Activated CD8-positive, alpha-beta T cell treated with anti-CD3 and anti-CD28 coated beads, Interleukin-2, amount 10 ng/mL, durations not matched to agents 7 days and 5 days (primary cell): ENCODE measurements around the gene ZNF837. TPM values are rescaled to one million over a fixed set of nuclear protein-coding genes. Genes with fewer than 3 reads are reported as not detected.
A peak's percentile ranks its signal among the peaks of the same experiment; 100 is the strongest.

Experiments
- ATAC-seq: fragments of 150-1000 bp; cut with Tn5 transposase; one replicate; pipeline ENCODE4 v1.10.0; 2021; ENCODE audit warnings: moderate library complexity
- CTCF ChIA-PET: fragments of 350-600 bp; sonication (Branson Sonifier 250); formaldehyde crosslinking; loops from one replicate; lab custom pipeline; 2021; ENCODE audit warnings: antibody characterized with exemption; lab: Charles Lee
- POLR2A ChIA-PET: fragments of 350-600 bp; sonication (Branson Sonifier 250); formaldehyde crosslinking; loops from one replicate; lab custom pipeline; 2021; ENCODE audit warnings: antibody characterized with exemption; lab: Charles Lee
- DNase-seq: peaks from one replicate; pipeline ENCODE4 v3.0.0-alpha.2; 2020
- H3K27ac Mint-ChIP-seq: one replicate; pipeline ENCODE4 v1.8.0; 2021; ENCODE audit warnings: mild to moderate bottlenecking, mixed read lengths
- H3K27me3 Mint-ChIP-seq: one replicate; pipeline ENCODE4 v1.8.0; 2021; ENCODE audit warnings: low read depth, mixed read lengths
- H3K36me3 Mint-ChIP-seq: one replicate; pipeline ENCODE4 v1.8.0; 2021; ENCODE audit warnings: low read depth, mixed read lengths
- H3K4me1 Mint-ChIP-seq: one replicate; pipeline ENCODE4 v1.8.0; 2021; ENCODE audit warnings: low read depth, mixed read lengths
- H3K4me3 Mint-ChIP-seq: one replicate; pipeline ENCODE4 v1.8.0; 2021; ENCODE audit warnings: mild to moderate bottlenecking, mixed read lengths
- H3K9me3 Mint-ChIP-seq: one replicate; pipeline ENCODE4 v1.8.0; 2022; ENCODE audit warnings: mixed read lengths; ENCODE audit not compliant: insufficient read depth
- total RNA-seq, 2 experiments: library from RNA; stranded (reverse); gene quantifications; one replicate each; pipeline ENCODE4 v1.2.3, GENCODE V29; 2021

The ZNF837 gene
- total RNA-seq, 2 experiments from 2014 or later, result 1.3 to 1.5 TPM

DNA sequence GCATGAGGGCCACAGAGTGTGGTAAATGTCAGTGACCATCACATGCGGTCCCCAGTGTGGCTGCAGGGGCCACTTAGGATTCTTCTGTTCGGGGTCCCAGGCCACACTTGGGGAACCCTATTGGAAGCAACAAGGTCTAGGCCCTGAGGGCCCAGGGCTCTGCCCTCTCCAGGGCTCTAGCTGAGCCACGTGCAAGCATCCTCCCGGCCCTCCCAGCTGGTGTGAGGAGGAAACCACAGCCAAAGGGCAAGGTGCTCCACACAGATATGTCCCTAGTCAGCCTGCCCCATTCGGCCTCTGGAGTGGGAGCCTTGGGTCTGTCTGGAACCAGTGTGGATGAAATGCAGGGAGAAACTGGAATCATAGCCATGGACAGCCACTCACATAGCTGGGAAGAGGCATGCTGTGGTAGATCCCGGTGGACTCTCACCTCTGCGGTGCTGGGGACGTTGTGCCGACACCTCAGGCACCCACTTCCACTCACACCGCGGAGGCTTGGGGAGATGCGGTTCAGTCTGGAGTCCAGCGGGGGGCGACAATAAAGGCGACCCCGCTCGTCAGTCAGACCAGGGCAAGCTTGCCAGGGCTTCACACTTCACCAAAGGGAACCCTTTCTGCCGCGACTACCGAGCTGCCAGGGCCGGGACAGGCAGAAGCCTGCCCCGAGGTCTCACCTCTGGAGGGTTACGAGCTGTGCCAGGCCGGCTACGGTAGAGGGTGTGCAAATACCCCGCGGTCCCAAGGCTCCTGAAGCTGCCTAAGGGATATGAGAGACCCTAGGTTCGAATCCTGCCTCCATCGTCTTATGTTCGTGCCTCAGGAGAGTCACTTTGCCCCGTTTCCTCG, 14.0 kb downstream of the ZNF837 start:
- ATAC-seq, result no peak
- no peak overlapping the region for H3K4me3 Mint-ChIP-seq
- no peaks in the 10 kb centered on the region for H3K9me3 Mint-ChIP-seq
- CTCF ChIA-PET, result no interaction called here
- DNase-seq, result no peak
- POLR2A ChIA-PET, result interaction anchor here (0.7 kb wide), 1 partner anchor 11 kb away, joined by 3 read pairs; no protein-coding TSS in a partner anchor
- H3K27me3 Mint-ChIP-seq, result no peaks in the 10 kb centered on the region
- peaks cover 15% of the 10 kb centered on the region for H3K4me1 Mint-ChIP-seq
- H3K27ac Mint-ChIP-seq, result no peak overlapping the region
- H3K36me3 Mint-ChIP-seq, result peaks cover 2% of the 10 kb centered on the region

DNA sequence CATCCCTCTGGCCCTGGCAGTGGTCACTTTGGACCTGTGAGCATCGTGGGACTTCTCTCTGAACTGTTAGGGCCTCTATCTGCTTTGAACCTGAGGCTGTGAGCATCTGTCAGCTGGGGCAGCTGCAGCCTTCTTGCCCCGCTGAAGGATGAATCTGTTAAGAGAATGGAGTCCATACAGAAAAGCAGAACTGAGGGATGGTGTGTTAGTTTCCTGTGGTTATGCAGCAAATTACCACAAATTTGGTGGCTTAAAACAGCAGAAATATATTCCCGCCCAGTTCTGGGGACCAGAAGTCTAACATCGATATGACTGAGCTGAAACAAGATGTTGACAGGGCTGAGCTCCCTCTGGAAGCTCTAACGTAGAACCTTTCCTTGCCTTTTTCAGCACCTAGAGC, 16.7 kb downstream of the ZNF837 start:
- Mint-ChIP-seq H3K27me3 (no peaks in the 10 kb centered on the region), H3K9me3 (no peaks in the 10 kb centered on the region), H3K36me3 (peaks cover 2% of the 10 kb centered on the region), H3K4me1 (peaks cover 17% of the 10 kb centered on the region), H3K27ac (no peak overlapping the region), H3K4me3 (no peak overlapping the region)
- ChIA-PET CTCF (interaction anchor here (1.1 to 3.5 kb wide), 2 partner anchors 150 to 156 kb away, joined by 5 to 16 read pairs; partner anchors contain the start of gene ZBTB45), POLR2A (interaction anchor here (0.8 to 2.8 kb wide), 3 partner anchors 13 to 23 kb away, joined by 4 to 11 read pairs (median 4); partner anchors contain the start of gene RPS5)
- DNase-seq (no peak), ATAC-seq (no peak)

DNA sequence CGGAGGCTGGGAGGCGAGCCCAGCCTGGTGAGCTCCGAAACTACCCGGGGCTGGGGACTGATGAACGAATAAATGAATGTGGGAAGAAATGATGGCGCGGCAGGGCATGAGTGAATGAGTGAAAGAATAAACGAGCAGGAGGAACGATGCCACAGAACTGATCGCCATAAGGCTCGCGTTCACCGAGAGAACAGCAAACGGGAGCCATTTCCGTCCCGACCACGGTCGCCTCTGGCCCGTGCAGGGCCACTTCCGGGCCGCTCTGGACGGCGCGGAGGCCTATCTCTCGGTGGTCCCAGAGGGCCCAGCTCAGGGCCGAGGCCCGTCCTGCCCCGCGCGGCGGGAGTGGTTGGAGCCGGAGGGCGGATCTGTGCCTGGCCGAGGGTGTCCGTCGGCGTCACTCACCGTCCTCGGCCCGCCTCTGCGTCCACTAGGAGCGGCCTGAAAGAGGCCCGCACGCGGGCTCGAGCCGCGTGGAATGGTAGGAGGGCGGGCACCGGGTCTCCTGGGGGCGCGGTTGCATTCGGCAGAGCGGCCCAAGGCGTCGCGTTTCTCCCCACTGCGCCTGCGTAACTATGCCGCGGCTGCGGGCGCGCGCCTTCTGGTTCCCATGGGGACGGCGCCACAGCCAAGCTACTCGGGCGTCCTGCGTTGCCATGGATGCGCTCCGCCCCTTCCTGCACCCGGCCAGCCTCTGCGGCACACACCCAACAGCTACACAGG, 18.4 kb downstream of the ZNF837 start, which contains the start of gene ZNF497:
ZNF497 (minus strand) TSS at position 480 of the 723 bp plus-strand sequence. CDS start 5,116 bp downstream, outside the sequence.
- Mint-ChIP-seq H3K4me3 (peak within 1 kb of the TSS; percentile 80), H3K27me3 (no peaks in the 10 kb centered on the region), H3K27ac (peak within 1 kb of the TSS; percentile 88), H3K4me1 (peaks cover 23% of the 10 kb centered on the region), H3K9me3 (no peaks in the 10 kb centered on the region), H3K36me3 (peaks cover 2% of the 10 kb centered on the region)
- ATAC-seq (peak; percentile 90), DNase-seq (peak; percentile 98)
- POLR2A ChIA-PET, result interaction anchor here (0.5 to 2.8 kb wide), 17 partner anchors 8 to 1177 kb away, joined by 3 to 25 read pairs (median 4); partner anchors contain the start of genes ERVK3-1 and RPS5
- CTCF ChIA-PET, result interaction anchor here (0.9 to 3.5 kb wide), 5 partner anchors 17 to 157 kb away, joined by 3 to 16 read pairs (median 3); partner anchors contain the start of genes ZBTB45 and ZNF584

DNA sequence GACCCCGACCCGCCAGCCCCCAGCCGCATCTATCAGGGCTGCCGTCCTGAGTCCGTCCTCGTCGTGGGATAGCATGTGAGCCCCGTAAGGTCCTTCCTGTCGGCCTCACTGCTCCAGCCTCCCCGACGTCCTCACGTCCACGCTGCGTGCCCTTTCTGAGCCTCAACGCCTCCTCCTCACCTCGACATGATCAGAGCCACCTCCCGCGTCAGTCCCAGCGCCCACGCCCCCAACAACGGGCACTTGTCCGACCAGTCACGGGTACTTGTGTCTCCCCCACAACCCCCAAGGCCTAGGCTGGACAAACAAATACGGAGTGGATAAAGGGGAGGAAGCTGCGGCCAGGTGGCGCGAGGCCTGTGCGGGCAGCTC, 18.9 kb downstream of the ZNF837 start:
- DNase-seq, result peak; percentile 56

DNA sequence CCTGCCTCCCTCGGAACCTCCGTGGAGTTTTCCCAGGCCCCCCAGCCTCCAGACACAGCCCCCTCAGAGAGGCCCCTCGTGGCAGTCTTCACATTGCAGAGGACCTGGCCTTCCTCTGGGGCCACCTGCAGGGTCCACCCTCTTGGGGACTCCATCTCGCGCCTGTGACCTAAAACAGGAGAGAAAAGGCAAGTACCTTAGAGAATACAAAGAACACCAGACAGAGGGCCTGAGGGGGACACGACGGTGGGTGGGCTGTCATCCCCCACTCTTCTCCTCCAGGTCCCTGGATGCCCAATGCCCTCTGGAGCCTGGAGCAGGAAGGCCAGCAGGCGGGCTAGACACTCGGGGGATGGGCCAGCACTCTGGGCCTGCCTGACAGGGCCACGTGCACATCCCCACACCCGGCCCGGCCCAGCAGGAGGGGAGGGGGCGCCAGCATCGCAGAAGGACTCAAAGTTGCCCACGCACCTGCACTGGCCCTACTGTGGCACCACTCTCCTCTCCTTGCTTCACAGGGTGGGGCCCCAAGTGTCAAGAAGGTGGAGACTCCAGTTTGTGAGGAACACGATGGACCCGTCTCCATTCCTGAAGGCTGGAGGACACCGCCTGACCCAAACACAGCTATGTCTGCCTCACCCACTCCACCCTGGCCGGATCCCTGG, 23.2 kb downstream of the ZNF837 start:
- Mint-ChIP-seq H3K27ac (no peak overlapping the region), H3K9me3 (no peaks in the 10 kb centered on the region), H3K4me3 (no peak overlapping the region), H3K4me1 (peaks cover 42% of the 10 kb centered on the region), H3K27me3 (no peaks in the 10 kb centered on the region), H3K36me3 (peaks cover 18% of the 10 kb centered on the region)
- no peak for DNase-seq
- no peak for ATAC-seq
- CTCF ChIA-PET, result no interaction called here
- POLR2A ChIA-PET, result interaction anchor here (1.0 to 1.9 kb wide), 3 partner anchors 10 to 52 kb away, joined by 3 to 12 read pairs (median 7); partner anchors contain the start of genes ERVK3-1 and ZNF837

More for the DNA sequence above, 18.9 kb downstream of the ZNF837 start:
- H3K4me3 Mint-ChIP-seq, result peak overlapping the region; percentile 80
- POLR2A ChIA-PET, result interaction anchor here (0.6 to 2.8 kb wide), 8 partner anchors 14 to 137 kb away, joined by 3 to 25 read pairs (median 6); partner anchors contain the start of genes ERVK3-1 and RPS5
- CTCF ChIA-PET, result interaction anchor here (1.1 to 3.5 kb wide), 3 partner anchors 32 to 158 kb away, joined by 3 to 16 read pairs (median 4); partner anchors contain the start of gene ZBTB45
- H3K27me3 Mint-ChIP-seq, result no peaks in the 10 kb centered on the region
- peak; percentile 1 for ATAC-seq
- H3K4me1 Mint-ChIP-seq, result peaks cover 27% of the 10 kb centered on the region
- H3K9me3 Mint-ChIP-seq, result no peaks in the 10 kb centered on the region
- peak overlapping the region; percentile 88 for H3K27ac Mint-ChIP-seq
- H3K36me3 Mint-ChIP-seq, result peaks cover 2% of the 10 kb centered on the region

DNA sequence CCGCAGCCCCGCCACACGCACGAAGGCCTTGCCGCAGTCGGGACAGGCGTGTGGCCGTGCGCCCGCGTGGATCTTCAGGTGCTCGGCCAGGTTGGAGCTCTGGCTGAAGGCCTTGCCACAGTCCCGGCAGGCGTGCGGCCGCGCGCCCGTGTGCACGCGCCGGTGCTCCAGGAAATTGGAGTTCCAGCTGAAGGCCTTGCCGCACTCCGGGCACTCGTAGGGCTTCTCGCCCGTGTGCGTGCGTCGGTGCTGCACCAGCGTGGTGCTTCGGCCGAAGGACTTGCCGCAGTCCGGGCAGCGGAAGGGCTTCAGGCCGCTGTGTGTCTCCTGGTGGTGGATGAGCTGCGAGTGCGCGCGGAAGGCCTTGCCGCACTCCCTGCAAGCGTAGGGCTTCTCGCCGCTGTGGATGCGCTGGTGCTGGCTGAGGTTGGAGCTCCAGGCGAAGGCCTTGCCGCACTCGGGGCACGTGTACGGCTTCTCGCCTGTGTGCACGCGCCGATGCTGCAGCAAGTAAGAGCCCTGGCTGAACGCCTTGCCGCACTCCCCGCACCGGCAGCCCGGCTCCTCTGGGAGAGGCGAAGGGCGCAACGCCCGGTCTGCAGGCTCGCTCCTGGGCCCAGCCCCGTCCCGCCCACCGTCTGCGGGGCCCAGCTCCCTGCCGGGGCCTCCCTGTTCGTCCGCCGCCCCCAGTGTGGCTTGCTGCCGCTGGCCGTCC, 23.9 kb downstream of the ZNF837 start:
- ChIA-PET POLR2A (interaction anchor here (0.7 to 1.9 kb wide), 5 partner anchors 9 to 52 kb away, joined by 3 to 12 read pairs (median 3); partner anchors contain the start of genes ERVK3-1 and ZNF837), CTCF (interaction anchor here (0.9 to 1.6 kb wide), 2 partner anchors 9 to 23 kb away, joined by 3 to 9 read pairs; no protein-coding TSS in a partner anchor)
- DNase-seq, result no peak
- H3K4me1 Mint-ChIP-seq, result peaks cover 38% of the 10 kb centered on the region
- no peak for ATAC-seq
- peak overlapping the region; percentile 53 for H3K4me3 Mint-ChIP-seq
- H3K27me3 Mint-ChIP-seq, result no peaks in the 10 kb centered on the region
- H3K36me3 Mint-ChIP-seq, result peaks cover 23% of the 10 kb centered on the region
- H3K9me3 Mint-ChIP-seq, result no peaks in the 10 kb centered on the region
- peak overlapping the region; percentile 75 for H3K27ac Mint-ChIP-seq

DNA sequence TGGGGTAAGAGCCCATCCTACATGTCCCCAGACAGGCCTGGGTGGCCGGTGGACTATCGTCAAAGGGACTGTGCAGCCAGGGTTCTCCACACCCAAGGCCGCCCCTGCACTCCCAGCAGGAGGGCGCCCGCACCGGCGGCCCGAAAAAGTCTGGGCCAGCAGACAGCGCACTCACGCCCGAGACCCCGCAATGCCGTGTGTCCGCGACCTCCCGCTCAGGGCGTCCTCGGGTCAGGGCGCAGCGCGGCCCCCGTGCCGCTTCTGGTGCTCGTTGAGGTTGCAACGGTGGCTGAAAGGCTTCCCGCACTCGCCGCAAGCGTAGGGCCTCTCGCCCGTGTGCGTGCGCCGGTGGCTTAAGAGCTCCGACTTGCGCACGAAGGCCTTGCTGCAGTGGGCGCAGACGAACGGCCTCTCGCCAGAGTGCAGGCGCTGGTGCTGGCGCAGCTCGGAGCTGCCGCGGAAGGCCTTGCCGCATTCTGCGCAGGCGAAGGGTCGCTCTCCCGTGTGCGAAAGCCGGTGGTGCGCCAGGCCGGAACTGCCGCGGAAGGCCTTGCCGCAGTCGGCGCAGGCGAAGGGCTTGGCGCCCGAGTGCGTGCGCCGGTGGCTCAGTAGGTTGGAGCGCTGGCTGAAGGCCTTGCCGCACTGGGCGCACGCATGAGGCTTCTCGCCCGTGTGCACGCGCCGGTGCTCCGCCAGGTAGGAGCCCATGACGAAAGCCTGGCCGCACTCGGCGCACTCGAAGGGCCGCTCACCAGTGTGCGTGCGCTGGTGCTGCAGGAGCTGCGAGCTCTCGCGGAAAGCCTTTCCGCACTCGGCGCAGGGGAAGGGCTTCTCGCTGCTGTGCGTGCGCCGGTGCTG, 24.7 kb downstream of the ZNF837 start:
- ATAC-seq (peak; percentile 72), DNase-seq (peak; percentile 70)
- Mint-ChIP-seq H3K27ac (peak overlapping the region; percentile 75), H3K9me3 (no peaks in the 10 kb centered on the region), H3K27me3 (no peaks in the 10 kb centered on the region), H3K4me1 (peaks cover 34% of the 10 kb centered on the region), H3K36me3 (peaks cover 30% of the 10 kb centered on the region), H3K4me3 (peak overlapping the region; percentile 53)
- ChIA-PET POLR2A (interaction anchor here (0.7 to 1.9 kb wide), 6 partner anchors 9 to 51 kb away, joined by 3 to 12 read pairs (median 4); partner anchors contain the start of genes ERVK3-1 and ZNF837), CTCF (interaction anchor here (0.9 to 1.6 kb wide), 2 partner anchors 8 to 23 kb away, joined by 3 to 9 read pairs; no protein-coding TSS in a partner anchor)

DNA sequence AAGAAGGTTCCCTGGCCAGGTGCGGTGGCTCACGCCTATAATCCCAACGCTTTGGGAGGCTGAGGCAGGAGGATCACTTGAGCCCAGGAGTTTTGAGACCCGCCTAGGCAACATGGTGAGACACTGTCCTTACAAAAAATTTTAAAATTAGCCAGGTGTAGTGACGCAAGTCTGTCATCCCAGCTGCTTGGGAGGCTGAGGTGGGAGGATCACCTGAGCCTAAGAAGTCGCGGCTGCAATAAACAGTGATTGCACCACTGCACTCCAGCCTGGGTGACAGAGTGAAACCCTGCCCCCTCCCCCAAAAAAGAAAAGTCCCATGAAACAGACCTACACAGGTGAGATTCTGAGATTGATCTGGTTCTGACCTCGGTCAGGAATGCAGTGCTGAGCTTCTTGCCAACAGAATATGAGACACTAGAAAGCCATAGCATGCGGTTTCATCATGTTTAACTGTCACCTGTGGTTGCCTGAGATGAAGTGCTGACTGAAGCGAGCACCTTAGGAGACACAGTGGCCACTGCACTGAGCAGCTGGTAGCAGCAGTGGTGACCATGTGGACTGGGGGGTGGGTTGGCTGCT, 25.5 kb downstream of the ZNF837 start:
- no peak overlapping the region for H3K27ac Mint-ChIP-seq
- H3K4me1 Mint-ChIP-seq, result peaks cover 36% of the 10 kb centered on the region
- POLR2A ChIA-PET, result interaction anchor here (0.8 to 1.9 kb wide), 4 partner anchors 7 to 188 kb away, joined by 3 to 12 read pairs (median 4); partner anchors contain the start of genes TRIM28 and ZNF497
- H3K9me3 Mint-ChIP-seq, result no peaks in the 10 kb centered on the region
- CTCF ChIA-PET, result interaction anchor here (0.9 to 1.6 kb wide), 2 partner anchors 8 to 16 kb away, joined by 5 to 9 read pairs; no protein-coding TSS in a partner anchor
- no peak overlapping the region for H3K4me3 Mint-ChIP-seq
- no peak for ATAC-seq
- peaks cover 36% of the 10 kb centered on the region for H3K36me3 Mint-ChIP-seq
- no peaks in the 10 kb centered on the region for H3K27me3 Mint-ChIP-seq
- DNase-seq, result no peak

DNA sequence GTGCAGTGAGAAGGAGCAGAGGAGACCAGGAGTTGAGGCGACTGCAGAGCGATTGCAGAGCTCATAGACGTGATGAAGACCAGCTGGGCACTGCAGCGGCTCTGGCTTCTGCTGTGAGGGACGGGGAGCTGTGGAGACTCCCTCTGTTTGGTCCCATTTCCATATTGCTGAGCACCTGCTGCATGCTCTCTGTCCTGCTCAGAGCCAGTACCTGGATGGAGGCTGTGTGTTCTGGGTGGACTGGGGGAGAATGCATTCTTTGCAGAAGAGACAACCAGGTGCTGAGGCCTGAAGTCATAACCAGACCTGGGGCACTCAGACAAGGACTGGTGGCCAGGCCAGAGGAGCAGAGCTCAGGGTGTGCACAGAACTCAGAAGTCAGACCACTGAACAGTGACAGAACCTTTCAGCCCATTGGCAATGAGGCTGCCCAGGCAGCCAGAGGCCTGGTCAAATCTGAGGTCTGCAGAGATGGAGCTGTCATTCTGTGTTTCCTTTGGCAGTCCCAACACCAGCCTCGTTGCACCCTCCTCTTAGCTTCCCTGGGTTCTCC, 26.3 kb downstream of the ZNF837 start:
- no peaks in the 10 kb centered on the region for H3K27me3 Mint-ChIP-seq
- ChIA-PET POLR2A (interaction anchor here (0.8 to 1.6 kb wide), 3 partner anchors 8 to 189 kb away, joined by 3 to 4 read pairs (median 3); partner anchors contain the start of genes TRIM28 and ZNF497), CTCF (interaction anchor here (0.9 kb wide), 1 partner anchor 15 kb away, joined by 5 read pairs; no protein-coding TSS in a partner anchor)
- H3K4me3 Mint-ChIP-seq, result no peak overlapping the region
- ATAC-seq (no peak), DNase-seq (no peak)
- H3K27ac Mint-ChIP-seq, result no peak overlapping the region
- H3K4me1 Mint-ChIP-seq, result peaks cover 39% of the 10 kb centered on the region
- H3K9me3 Mint-ChIP-seq, result no peaks in the 10 kb centered on the region
- peaks cover 38% of the 10 kb centered on the region for H3K36me3 Mint-ChIP-seq
